HG03108 (cell line): ENCODE measurements around the gene GSX2.
"Not testable (repeated sequence)": the region's sequence is repeated elsewhere in the genome, so short reads cannot be mapped to it uniquely, and the experiment has no call there.

ENCODE experiments used
- ATAC-seq: cut with Tn5 transposase; IDR thresholded peaks from one replicate; pipeline ENCODE4 v1.9.1; 2021; ENCODE audit warnings: moderate library complexity; ENCODE audit not compliant: unreplicated experiment

GSX2 gene

DNA sequence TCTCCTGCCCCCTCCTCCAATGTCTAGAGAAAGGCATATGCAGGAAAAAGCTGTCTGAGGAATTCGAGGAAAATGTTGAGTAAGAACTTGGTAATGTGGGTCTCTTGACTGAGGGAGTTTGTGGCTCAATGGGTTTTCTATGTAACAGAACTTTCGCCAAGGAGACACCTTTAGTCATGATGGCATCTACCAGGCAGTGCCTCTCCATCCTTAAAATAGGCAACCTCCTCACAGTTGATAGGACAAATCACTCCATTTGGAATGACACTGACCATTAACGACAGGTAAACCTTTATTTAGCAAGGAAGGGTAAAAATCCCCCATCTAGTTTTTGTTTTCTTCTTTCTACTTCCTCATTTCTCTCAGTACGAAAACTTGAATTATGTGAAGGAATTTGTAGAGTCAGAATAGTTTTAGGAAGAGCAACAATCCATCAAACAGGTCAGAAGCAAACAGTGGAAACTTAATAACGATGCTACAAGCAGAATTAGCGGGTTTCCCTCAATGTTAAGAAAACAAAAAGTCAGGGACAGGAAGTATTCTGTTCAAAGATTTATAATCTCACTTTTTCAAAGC is 2.7 kb downstream of the GSX2 start:
- no peak for ATAC-seq

DNA sequence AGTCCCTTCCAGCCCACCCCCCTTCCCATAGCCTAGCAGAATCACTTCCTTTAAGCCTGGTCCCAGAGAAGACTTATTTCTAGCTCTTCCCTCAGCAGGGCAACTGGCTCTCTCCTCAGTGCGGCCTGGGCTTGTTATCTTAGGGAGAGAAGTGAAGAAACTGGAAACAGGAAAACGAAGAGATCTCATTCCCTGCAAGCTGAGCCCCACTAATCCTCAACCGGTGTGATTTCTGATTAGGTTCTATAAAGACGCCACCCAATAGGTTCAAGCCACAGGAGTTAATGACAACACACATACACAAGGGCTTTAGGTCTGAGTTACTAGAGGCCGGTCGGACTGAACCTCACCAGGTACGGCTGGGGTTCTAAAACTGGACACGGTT is 3.2 kb downstream of the GSX2 start:
- ATAC-seq = no peak

DNA sequence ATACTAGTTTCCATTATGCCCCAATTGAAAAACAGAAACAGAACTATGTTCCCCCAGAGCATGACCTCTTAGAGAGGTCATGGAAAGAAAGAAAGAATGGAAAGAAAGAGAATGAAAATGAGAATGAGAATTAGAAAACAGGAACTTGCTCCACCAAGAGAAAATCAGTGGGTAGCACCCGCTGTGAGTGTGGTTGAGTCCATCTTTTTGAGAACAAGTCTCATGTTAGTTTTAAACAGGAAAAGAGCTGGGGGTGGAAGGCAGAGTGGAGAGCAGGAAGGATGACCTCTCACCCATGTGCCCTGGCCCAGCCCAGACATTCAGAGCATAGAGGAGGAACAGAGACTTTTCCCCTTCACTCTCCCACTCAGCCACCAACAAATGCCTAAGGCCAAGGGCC is 4.9 kb downstream of the GSX2 start:
- ATAC-seq = no peak

DNA sequence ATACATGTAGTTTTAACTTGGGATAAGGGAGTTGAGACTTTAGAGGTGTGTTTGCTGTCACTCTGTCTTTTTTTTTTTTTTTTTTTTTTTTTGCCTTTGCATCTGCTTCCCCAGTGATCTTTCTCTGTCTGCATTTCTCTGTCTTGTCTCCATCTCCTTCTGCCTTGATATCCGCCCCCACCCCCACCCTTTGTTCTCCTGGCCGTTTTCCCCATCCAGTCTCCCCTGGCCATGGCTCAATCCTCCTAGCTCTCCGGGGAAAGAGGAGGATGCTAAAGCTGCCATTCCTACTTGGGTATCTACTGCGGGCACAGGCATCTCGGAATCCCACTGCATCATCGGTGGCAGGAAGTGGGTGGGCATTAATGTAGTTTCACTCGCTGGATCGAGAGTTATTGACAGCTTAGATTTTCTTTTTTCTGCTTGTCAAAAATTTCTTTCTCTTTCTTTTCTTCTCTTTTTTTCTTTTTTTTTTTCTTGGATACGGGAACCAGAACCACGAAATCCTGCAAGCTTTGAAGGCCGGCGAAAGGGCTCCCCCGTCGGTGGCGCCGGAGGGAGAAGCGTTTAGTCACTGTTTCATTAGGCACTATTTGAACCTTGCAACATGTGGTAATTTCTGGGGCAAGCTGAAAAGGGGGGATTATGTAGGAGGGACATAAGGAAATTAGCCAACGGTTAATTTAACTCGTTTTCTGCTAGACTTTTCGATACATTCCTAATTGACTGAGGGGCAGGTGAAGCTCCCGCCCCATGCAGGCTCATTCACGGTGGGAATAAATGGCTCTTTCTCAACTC is 8.2 kb downstream of the GSX2 start:
- no peak for ATAC-seq

DNA sequence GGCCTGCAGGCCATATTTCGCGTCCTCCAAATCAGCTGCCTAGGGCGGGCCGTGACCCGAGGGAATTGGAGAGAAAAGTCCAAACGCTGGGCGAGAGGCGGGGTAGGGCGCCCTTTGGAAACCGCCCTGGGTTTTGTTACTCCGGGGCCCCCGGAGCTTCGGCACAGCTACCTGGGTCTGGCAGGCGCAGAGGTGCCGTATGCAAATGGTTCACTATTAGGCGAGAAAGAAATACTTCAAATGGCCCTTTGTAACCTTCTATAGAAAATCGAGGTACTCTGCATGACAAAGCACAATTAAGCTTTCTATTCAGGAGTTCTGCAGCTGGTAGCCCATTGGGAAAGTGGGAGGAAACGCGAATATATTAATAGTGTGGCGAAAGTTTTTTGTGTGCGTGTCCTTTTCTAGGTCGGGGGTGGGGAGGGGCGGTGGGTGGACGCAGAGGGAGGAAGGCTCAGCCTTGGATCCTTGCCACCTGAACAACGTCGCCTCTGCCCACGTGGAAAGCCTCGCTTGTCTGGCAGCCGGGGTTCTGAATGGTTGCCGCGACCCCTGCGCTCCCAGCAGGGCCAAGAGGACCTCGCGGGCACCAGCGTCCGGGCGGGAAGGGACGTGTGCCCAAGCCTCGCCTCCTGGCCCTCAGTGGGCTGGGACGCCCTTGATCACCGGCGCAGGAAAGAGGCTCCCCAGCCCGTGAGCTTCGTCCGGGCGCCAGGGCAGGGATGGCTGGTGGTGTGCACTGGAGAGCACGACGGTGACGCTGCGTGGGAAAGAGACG is 9.5 kb downstream of the GSX2 start:
- no peak for ATAC-seq

DNA sequence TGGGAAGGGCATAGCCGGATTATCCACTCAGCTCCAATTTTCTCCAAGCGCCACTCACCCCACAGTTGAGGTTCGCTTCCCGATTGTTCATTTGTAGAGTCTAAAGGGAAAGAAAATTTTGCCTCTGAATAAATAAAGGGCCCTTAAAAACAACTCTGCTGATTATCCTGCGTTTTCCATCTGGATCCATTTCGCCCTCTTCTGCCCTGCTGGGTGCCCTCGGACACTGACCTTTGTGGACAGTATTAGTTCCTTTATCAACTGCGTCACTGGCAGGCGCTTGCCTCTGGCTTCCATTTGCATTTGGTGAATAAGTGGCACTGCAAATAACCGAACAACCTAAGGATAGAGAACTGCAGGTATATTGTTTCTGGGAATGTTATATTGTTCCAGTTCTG is 10.1 kb downstream of the GSX2 start:
- ATAC-seq = no peak

DNA sequence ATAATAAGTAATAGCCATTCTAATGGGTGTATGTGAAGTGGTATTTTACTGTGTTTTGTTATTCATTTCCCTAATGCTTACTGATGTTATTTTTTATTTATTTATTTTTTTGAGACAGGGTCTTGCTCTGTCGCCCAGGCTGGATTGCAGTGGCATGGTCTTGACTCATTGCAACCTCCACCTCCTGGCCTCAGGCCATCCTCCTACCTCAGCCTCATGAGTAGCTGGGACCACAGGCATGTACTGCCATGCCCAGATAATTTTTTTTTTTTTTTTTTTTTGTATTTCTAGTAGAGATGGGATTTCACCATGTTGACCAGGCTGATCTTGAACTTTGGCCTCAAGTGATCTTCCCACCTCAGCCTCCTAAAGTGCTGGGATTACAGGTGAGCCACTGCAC is 13.2 kb downstream of the GSX2 start:
- not testable (repeated sequence) for ATAC-seq

DNA sequence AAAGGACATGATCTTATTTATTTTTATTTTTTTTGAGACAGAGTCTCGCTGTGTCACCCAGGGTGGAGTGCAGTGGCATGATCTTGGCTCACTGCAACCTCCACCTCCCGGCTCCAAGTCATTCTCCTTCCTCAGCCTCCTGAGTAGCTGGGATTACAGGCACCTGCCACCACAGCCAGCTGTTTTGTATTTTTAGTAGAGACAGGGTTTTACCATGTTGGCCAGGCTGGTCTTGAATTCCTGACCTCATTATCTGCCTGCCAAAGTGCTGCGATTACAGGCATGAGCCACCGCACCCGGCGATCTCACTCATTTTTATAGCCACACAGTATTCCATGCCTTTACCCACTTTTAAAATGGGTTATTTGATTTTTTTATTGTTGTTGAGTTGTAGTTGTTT is 16.3 kb downstream of the GSX2 start:
- not testable (repeated sequence) for ATAC-seq

DNA sequence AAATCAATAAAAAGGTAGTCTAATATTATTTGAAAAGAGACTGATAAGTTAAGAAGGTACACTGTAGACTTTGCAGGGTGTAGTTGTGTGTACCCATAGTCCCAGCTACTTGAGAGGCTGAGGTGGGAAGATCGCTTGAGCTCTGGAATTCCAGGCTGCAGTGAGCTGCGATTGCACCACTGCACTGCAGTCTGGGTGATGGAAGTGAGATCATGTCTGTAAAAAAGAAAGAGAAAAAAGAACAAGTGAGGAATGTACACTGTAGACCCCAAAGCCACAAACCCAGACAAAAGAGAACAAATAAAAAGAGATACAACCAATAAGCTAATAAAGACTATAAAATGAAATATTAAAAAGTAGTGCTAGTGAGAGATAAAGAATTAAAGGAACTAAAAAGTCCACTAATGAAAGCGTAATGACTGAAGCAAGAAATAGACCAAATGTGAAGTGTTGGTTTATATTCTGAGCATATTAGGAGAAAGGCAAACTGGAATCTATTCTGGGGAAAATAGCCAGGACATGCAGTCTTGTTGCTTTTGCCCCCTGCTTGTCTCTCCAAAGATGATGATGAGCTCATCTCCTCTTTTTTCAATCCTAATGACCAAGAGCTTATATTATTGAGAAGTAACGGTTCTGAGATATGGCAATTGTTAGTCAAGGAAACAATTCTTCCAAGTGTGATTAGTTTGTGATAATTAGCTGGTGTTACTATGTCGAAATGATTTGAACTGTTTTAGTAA is 19.1 kb downstream of the GSX2 start:
- no peak for ATAC-seq

DNA sequence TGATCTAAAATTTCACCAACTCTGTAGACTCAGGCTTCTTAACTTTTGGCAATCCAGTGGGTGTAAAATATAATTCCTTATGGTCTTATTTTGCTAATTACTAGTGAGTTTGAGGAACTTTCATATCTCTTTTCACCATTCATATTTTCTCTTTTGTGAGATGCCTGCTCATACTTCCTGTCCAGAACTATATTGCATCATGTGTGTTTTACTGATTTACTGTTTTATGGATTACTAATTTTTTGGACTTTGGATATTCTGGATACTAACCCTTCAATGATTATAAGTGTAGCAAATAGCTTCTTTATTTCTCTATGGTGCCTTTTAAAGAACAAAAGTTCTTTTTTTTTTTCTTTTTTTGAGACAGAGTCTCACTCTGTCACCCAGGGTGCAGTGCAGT is 20.6 kb downstream of the GSX2 start:
- no peak for ATAC-seq

DNA sequence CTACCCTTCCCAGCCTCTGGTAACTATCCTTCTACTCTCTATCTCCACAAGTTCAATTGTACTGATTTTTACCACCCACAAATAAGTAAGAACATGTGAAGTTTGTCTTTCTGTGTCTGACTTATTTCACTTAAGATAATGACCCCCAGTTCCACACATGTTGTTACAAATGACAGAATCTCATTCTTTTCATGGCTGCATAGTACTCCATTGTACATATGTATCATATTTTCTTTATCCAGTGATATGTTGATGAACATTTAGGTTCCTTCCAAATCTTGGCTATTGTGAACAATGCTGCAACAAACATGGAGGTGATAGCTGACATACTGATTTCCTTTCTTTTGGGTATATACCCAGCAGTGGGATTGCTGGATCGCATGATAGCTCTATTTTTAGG is 27.7 kb downstream of the GSX2 start:
- ATAC-seq = no peak

DNA sequence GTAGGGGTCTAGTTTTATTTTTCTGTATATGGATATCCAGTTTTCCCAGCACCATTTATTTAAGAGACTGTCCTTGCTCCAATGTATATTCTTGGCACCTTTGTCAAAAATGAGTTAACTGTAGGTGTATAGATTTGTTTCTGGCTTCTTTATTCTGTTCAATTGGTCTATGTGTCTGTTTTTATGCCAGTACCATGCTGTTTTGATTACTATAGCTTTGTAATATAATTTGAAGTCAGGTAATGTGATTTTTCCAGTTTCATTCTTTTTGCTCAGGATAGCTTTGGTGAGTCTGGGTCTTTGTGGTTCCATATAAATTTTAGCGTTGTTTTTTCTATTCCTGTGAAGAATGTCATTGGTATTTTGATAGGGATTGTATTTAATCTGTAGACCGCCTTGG is 28.7 kb downstream of the GSX2 start:
- not testable (repeated sequence) for ATAC-seq

DNA sequence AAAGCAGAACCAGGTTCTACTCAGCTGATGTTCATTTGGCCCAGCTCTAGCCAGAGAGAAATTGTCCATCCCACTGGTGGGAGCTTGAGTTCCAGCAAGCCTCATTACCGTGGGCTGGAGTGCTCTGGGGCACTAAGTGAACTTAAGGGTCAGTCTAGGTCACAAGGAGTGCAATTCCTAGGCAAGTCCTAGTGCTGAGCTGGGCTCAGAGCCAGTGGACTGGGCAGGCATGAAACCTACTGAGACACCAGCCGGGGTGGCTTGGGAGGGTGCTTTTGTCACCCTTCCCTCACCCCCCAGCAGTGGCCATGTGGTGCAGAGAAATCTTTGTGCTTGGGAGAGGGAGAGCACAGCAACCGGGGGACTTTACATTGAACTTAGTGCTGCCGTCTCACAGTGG is 39.4 kb downstream of the GSX2 start:
- no peak for ATAC-seq

DNA sequence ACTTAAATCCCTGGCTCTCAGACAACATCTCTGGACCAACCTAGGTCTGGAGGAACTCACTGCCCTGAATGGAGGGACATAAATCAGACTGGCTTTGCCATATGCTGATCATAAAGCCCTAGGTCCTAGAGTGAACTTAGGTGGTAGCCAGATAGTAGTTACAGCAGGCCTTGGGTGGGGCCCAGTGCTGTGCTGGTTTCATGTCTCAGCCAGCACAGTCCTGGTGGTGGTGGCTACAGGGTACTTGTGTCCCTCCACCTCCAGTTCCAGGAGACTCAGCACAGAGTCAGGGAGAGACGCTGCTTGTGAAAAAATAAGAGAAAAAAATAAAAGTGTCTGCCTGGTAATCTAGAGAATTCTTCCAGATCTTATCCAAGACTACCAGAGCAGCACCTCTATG is 40.3 kb downstream of the GSX2 start:
- no peak for ATAC-seq

DNA sequence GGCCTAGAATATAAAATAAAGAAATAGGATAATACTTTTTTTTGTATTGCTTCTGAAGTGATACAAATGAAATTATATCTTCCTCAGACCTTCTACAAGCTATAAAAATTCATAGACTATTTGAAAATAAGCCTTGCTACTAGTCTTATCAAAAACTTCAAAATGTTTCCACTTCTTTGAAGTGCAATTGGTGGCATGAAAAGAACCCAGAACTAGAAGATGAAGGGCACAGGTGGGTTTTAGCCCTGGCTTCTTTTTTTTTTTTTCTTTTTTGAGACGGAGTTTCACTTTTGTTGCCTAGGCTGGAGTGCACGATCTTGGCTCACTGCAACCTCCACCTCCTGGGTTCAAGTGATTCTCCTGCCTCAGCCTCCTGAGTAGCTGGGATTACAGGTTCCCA is 44.2 kb downstream of the GSX2 start:
- ATAC-seq = no peak

DNA sequence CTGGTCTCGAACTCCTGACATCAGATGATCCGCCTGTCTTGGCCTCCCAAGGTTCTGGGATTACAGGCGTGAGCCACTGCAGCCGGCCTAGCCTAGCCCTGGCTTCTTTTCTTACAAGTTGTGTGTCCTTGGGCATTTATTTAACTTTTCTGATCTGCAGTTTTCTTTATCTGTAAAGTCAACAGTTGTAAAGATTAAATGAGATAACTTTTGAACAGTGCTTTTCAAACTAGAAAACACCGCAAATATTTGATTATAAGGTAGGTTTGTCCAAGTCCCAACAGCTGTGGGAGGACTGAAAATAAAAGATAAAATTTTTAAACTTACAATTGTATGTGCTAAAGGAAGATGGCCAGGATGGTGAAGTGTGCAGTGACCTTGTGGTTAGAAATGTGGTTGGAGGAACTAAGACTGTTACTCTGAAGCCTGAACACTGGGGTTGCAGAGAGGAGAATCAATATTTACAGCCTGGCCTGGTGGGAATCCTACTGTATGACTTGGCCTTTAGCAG is 44.8 kb downstream of the GSX2 start:
- no peak for ATAC-seq

DNA sequence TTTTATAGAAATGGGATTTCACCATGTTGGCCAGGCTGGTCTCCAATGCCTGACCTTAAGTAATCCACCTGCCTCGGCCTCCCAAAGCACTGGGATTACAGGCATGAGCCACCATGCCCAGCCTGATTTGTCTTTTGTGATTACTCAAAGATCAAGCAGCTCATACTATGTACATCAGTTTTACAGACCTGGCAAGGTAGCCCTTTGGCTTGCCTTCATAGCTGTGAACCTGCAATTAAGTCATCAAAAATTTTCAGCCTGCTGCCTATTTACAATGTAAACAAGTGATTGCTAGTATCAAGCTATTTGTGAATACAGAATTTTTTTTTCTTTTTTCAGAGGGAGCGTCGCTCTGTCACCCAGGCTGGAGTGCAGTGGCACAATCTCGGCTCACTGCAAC is 46.2 kb downstream of the GSX2 start:
- no peak for ATAC-seq

DNA sequence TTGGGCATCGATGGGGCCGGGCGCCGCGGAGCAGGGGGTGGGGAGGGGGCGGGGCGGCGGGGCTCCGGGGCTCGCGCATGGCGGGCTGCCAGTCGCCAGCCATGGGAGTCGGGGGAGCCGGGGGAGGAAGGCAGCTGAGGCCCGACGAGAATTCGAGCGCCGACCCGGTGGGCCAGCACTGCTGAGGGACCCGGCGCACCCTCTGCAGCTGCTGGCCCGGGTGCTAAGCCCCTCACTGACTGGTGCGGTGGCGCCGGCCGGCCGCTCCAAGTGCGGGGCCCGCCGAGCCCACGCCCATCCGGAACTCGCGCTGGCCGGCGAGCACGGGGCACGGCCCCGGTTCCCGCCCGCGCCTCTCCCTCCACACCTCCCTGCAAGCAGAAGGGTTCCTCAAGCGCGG is 49.4 kb downstream of the GSX2 start:
- ATAC-seq = no peak
